ENCODE results near the gene CX3CL1.
"Not testable (repeated sequence)": the region's sequence is repeated elsewhere in the genome, so short reads cannot be mapped to it uniquely, and the experiment has no call there.

The CX3CL1 gene

GRCh38 chr16:57358086-57358420 lies 14.2 kb upstream of the CX3CL1 start:
- no peak for DNase-seq

- no peak for DNase-seq
Observed at GRCh38 chr16:57358527-57359095, 13.7 kb upstream of the CX3CL1 start, which contains the start of gene CCL22. Gene CCL22, plus strand, starts transcription at chr16:57358783. Its CDS starts 34 bp downstream, at chr16:57358817.

GRCh38 chr16:57360321-57360935 lies 11.9 kb upstream of the CX3CL1 start:
- DNase-seq = no peak

- DNase-seq = no peak
Observed at GRCh38 chr16:57361404-57361803, 10.9 kb upstream of the CX3CL1 start.

GRCh38 chr16:57364143-57364542 lies 8.1 kb upstream of the CX3CL1 start:
- DNase-seq = no peak

GRCh38 chr16:57366544-57367040 lies 5.7 kb upstream of the CX3CL1 start:
- no peak for DNase-seq

- DNase-seq = no peak
Observed at GRCh38 chr16:57367116-57367752, 5.1 kb upstream of the CX3CL1 start.

GRCh38 chr16:57371494-57372371 lies 557 bp upstream of the CX3CL1 start:
- DNase-seq = no peak

GRCh38 chr16:57373117-57373947 lies 1.0 kb downstream of the CX3CL1 start:
- no peak for DNase-seq

GRCh38 chr16:57374067-57374534 lies 1.8 kb downstream of the CX3CL1 start:
- DNase-seq = no peak

- DNase-seq = not testable (repeated sequence)
Observed at GRCh38 chr16:57374925-57375465, 2.7 kb downstream of the CX3CL1 start.

- no peak for DNase-seq
Observed at GRCh38 chr16:57376313-57376818, 4.1 kb downstream of the CX3CL1 start.

GRCh38 chr16:57377080-57377841 lies 5.0 kb downstream of the CX3CL1 start:
- no peak for DNase-seq

- no peak for DNase-seq
Observed at GRCh38 chr16:57379579-57379978, 7.3 kb downstream of the CX3CL1 start.

- DNase-seq = no peak
Observed at GRCh38 chr16:57380671-57381462, 8.6 kb downstream of the CX3CL1 start.

- DNase-seq = no peak
Observed at GRCh38 chr16:57381791-57382534, 9.7 kb downstream of the CX3CL1 start.

- no peak for DNase-seq
Observed at GRCh38 chr16:57382535-57383275, 10.4 kb downstream of the CX3CL1 start.

All from NCI-H510A treated with DMSO at 0.1 percent for 48 hours (cell line).